Ramos (cell line): ENCODE data around the gene KRT86.
"Not testable (repeated sequence)": the region's sequence is repeated elsewhere in the genome, so short reads cannot be mapped to it uniquely, and the experiment has no call there.

Experiments
- in situ Hi-C: fragments of 300-500 bp; cut with MboI; formaldehyde crosslinking; loops from one replicate; pipeline ENCODE4 v1.14.3; 2022; ENCODE audit warnings: low sequenced_read_pairs; ENCODE audit not compliant: unreplicated experiment

The KRT86 gene

GRCh38 chr12:52250048-52250990, 24.1 kb upstream of the KRT86 start:
- in situ Hi-C loops: no loop called here

- in situ Hi-C loops: no loop called here
These were observed 22.9 kb upstream of the KRT86 start for GRCh38 chr12:52251367-52252051.

DNA sequence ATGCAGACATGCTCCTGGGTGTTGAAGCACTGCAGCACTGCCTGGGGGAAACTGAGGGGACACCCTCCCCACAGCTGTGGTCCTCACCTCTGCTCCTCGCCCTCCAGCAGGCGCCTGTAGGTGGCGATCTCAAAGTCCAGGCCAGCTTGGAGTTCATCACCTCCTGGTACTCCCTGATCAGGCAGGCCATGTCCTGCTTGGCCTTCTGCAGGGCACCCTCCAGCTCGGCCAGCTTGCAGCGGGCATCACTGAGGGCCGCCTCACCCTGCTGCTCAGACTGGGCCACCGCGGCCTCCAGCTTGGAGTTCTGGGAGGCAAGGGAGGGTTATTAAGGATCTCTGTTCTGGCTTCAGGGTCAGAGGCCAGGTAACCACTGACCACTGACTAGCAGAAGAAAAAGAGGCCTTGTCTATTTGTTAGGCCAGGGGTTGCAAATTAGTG, 22.2 kb upstream of the KRT86 start:
- in situ Hi-C loops: not testable (repeated sequence)

DNA sequence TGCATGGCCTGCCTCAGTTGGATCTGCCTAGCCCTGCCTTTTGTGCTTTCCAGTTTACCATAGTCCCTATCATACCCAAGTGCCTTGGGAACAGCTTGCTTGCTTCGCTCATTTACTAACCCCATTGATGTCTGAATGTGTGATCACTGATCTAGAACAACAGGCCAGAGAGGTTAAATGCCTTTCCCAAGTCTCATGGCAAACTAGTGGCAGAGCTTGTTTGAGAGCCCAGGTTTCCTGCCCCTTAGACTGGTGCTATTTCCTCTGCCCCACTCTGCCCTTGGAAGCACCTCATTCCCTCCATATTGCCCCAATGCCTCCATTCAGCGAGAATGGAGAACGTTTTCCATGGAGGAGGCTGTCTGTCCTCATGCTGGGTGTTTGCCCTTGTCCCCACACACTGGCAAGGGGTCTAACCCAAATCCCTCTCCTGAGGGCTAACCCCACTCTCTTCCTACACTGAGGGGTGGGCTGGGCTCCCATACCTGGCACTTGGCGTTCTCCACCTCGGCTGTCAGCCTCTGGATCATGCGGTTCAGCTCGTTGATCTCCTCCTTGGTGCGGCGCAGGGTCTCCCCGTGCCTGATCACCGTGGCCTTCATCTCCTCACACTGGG, 21.6 kb upstream of the KRT86 start:
- in situ Hi-C loops: no loop called here

DNA sequence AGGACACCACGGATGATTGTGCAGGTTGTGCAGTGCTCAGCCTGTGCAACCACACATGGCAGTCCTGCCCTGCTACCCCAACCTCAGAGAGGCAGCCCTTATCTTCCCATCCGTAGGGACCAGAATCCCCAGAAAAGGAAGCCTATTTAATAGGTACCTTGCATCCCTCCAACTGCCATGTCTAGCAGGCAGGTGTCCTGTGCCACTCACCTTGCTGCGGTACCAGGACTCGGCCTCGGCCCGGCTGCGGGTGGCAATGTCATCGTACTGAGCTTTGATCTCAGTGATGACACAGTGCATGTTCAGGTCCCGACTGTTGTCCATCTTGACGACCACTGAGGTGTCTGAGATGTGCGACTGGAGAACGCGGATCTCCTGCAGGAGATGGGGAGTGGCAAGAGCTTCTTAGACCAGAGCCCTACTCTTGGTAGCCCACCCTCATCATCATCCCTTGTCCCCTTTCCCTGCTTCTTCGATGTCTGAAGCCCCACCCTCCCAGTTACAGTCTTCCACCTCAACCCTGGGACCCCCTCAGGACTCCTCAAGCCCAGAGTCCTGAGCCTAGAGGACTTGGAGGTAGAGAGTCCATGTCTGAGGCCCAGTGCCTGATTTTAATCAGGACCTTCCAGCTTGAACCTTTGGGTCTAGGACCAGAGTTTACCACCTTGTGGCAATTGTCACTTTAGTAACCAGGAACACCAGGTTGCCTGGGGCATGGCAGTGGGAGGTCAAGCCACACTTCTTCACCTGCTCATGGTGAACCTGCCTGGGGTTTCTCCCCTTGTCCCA, 20.9 kb upstream of the KRT86 start:
- in situ Hi-C loops: no loop called here

GRCh38 chr12:52254180-52254964, 20.1 kb upstream of the KRT86 start:
- in situ Hi-C loops: no loop called here

DNA sequence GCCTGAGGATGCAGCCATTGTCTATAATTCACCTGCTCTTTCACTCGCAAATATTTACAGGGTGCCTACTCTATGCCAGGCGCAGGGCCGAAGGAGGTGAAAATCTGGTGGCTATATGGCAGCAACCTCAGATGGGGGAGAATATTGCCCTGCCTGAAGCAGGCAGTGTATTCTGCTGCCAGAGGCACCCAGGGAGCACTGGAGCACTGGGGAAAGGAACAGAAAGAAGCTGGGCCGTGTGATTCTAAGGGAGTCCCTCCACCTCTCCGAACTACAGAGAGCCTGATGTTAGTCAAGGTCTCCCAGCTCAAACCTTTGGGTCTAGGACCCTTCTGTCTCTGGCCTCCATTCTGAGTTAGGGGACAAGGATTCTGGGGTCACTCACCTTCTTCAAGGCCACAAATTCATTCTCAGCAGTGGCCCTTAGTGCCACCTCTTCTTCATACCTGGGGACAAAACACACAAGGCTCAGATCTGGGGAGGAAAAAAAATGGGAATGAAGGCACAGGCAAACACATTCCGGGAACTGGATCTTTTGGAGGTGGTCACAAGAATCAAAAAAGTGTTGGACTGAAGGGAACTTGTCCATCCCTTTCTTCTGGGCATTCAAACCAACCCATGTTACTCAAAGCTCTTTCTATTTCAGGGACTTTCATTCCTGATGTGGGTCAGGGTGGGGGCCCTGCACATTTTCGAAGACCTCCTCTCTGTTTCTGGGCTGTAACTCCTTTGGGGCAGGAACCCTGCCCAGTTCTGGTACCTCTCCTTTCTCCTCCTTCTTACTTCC, 19.3 kb upstream of the KRT86 start:
- in situ Hi-C loops: no loop called here

DNA sequence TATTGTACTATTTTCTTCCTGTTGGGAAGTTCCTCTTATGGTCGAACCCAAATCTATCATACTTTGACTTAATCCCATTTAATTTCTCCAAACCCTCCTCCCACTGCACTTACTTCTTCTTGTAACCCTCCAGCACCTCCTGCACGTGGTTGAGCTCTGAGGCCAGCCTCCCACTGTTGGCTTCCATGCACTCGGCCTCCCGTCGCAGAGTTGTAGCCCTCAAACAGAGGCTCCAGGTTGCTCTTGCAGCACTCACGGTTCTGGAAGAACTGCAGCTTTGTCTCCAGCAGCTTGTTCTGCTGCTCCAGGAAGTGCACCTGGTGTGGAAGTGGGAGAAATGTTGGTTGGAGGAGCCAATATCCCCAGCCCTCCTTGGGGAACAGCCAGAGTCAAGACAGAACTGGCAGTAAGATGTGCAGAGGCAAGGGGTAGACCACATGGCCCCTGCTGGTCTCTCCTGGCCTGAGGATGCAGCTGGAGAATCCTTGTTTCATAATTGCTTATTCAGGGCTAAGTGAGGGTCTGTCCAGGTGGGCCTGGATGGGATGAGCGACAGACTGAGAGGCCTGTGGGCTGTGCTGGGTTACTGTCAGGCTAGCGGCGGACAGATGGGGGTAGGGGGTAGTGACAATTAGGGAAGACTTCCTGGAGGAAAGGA, 18.4 kb upstream of the KRT86 start:
- in situ Hi-C loops: no loop called here

GRCh38 chr12:52256584-52256935, 17.9 kb upstream of the KRT86 start:
- in situ Hi-C loops: no loop called here

- in situ Hi-C loops: no loop called here
These were observed 17.3 kb upstream of the KRT86 start for GRCh38 chr12:52257074-52257551.

- in situ Hi-C loops: not testable (repeated sequence)
These were observed 16.5 kb upstream of the KRT86 start for GRCh38 chr12:52257922-52258321.

DNA sequence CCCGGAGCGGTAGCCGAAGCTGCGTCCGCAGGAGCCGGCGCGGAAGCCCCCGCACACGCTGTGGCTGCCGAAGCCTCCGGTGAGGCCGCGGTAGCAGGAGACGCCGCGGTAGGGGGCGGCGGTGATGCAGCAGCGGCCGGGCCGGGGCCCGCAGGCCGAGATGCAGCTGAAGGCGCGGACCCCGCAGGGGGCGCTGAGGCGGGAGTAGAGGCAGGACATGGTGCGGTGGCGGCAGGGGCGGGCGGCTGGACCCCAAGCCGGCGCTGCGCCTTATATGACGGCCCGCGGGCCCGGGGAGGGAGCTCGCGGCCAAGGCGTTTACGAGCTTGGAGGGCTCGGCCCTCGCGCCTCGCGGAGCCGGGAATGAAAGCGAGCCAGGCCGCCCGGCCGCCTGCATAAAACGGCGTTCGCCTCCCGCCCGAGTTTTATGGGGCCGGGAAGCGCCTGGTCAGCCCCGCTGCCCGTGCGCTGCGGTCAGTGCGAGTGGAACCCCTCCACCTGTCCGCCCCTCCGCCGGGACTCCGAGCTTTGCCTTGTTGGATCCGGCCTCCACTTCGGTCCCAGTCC, 16.0 kb upstream of the KRT86 start:
- in situ Hi-C loops: no loop called here

GRCh38 chr12:52259657-52260243, 14.7 kb upstream of the KRT86 start:
- in situ Hi-C loops: no loop called here

- in situ Hi-C loops: no loop called here
These were observed 13.9 kb upstream of the KRT86 start for GRCh38 chr12:52260361-52261207.

DNA sequence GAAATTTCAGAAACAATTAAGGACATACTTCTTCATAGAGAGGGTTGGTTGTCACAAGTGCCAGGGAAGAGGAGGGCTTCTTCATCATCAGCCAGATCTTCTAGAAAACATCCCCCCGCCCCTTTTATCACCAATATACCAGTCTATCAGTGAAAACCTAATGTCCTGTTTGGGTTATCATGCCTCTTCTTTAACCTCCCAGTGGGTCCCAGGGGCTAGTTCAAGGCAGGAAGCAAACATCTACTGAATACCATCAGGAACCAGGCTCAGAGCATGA, 13.3 kb upstream of the KRT86 start:
- in situ Hi-C loops: no loop called here

- in situ Hi-C loops: no loop called here
These were observed 12.2 kb upstream of the KRT86 start for GRCh38 chr12:52262286-52262685.
